Loucy (cell line): ENCODE data around the gene LARGE2.

Experiments used
- H2AFZ ChIP-seq: fragments of 200-600 bp; sonication (generic); 2 replicates; pipeline ENCODE4 v1.6.0; 2016; ENCODE audit warnings: antibody characterized with exemption, mild to moderate bottlenecking, low read length, moderate library complexity
- H3F3A ChIP-seq: fragments of 200-600 bp; 2 replicates; pipeline ENCODE4 v1.6.0; 2016; ENCODE audit warnings: antibody characterized with exemption, low read depth, mild to moderate bottlenecking
- H3K27me3 ChIP-seq: fragments of 200-600 bp; sonication (generic); 2 replicates; pipeline ENCODE4 v1.6.1; 2014; ENCODE audit warnings: low read length, mild to moderate bottlenecking; ENCODE audit not compliant: insufficient read depth, poor library complexity, severe bottlenecking
- H3K36me3 ChIP-seq: fragments of 200-600 bp; sonication (generic); 2 replicates; pipeline ENCODE4 v1.6.1; 2016; ENCODE audit warnings: low read length; ENCODE audit not compliant: insufficient read depth
- H3K4me1 ChIP-seq: fragments of 200-600 bp; sonication (generic); 2 replicates; pipeline ENCODE4 v1.5.1; 2014; ENCODE audit warnings: low read length, mild to moderate bottlenecking; ENCODE audit not compliant: insufficient read depth, poor library complexity, severe bottlenecking
- H3K4me2 ChIP-seq: fragments of 200-600 bp; sonication (generic); 2 replicates; pipeline ENCODE4 v1.6.0; 2014; ENCODE audit warnings: antibody characterized with exemption, low read length, low read depth, mild to moderate bottlenecking; ENCODE audit not compliant: poor library complexity, severe bottlenecking
- H3K4me3 ChIP-seq: fragments of 200-600 bp; sonication (generic); 2 replicates; pipeline ENCODE4 v1.5.1; 2014; ENCODE audit warnings: low read length, mild to moderate bottlenecking, mixed read lengths; ENCODE audit not compliant: poor library complexity, severe bottlenecking
- H3K79me2 ChIP-seq: fragments of 200-600 bp; sonication (generic); 2 replicates; pipeline ENCODE4 v1.6.1; 2014; ENCODE audit warnings: low read length; ENCODE audit not compliant: insufficient read depth
- H3K9ac ChIP-seq: fragments of 200-600 bp; sonication (generic); 2 replicates; pipeline ENCODE4 v1.6.0; 2014; ENCODE audit warnings: mild to moderate bottlenecking, low read depth, low read length, moderate library complexity; ENCODE audit not compliant: poor library complexity, severe bottlenecking
- H3K9me2 ChIP-seq: fragments of 200-600 bp; sonication (generic); replicated peaks from 2 replicates; pipeline ENCODE4 v1.6.1; 2016; ENCODE audit warnings: low read depth, low read length, mixed read lengths
- H3K9me3 ChIP-seq: fragments of 200-600 bp; sonication (generic); 2 replicates; pipeline ENCODE4 v1.6.1; 2014; ENCODE audit warnings: mild to moderate bottlenecking, antibody characterized with exemption, low read length, low read depth; ENCODE audit not compliant: insufficient read depth
- H4K20me1 ChIP-seq: fragments of 200-600 bp; sonication (generic); 2 replicates; pipeline ENCODE4 v1.6.0; 2014; ENCODE audit warnings: antibody characterized with exemption, low read length, mild to moderate bottlenecking; ENCODE audit not compliant: insufficient read depth, poor library complexity, severe bottlenecking
- EZH2phosphoT487 ChIP-seq: fragments of 200-600 bp; IDR thresholded peaks from 2 replicates; pipeline ENCODE4 v1.6.1; 2018; ENCODE audit warnings: antibody characterized with exemption, mild to moderate bottlenecking, moderate library complexity, borderline replicate concordance
- TF ChIP-seq, protein P1 (sequence below): fragments of 200-600 bp; sonication (generic); conservative IDR thresholded peaks from 2 replicates; pipeline ENCODE4 v1.5.1; 2014; ENCODE audit warnings: mild to moderate bottlenecking, antibody characterized with exemption, low read length

LARGE2 gene

DNA sequence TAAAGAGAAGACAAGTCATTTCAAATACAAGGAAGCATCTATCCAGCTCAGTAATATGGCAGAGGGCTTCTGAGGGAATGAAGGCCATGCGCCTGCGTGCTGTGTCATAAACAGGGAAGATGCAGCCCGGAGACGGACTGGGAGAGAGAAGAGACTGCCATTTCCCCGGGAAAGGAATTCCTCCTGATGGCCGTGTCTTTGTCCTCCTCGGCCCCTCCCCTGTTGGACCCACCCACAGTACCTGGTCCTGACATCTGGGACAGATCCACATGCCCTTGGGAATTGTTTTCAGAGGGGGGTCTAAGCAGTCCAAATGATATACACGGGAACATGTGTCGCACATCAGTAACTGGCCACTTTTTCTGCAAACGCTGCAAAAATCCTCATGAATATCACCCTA lies 15.5 kb downstream of the LARGE2 start:
- Histone ChIP-seq H3K9ac (no peak overlapping the region), H2AFZ (no peak overlapping the region), H3K4me2 (no peak overlapping the region), H3K4me1 (no peaks in the 10 kb centered on the region), H3K79me2 (no peaks in the 10 kb centered on the region), H3K9me3 (no peaks in the 10 kb centered on the region), H3K9me2 (no peaks in the 10 kb centered on the region), H3K4me3 (no peak overlapping the region), H3K27me3 (no peaks in the 10 kb centered on the region), H3F3A (no peaks in the 10 kb centered on the region), H3K36me3 (peaks cover 56% of the 10 kb centered on the region; the same call in 1 of the 2 replicates), H4K20me1 (no peaks in the 10 kb centered on the region)
- TF ChIP-seq, protein P1, sequence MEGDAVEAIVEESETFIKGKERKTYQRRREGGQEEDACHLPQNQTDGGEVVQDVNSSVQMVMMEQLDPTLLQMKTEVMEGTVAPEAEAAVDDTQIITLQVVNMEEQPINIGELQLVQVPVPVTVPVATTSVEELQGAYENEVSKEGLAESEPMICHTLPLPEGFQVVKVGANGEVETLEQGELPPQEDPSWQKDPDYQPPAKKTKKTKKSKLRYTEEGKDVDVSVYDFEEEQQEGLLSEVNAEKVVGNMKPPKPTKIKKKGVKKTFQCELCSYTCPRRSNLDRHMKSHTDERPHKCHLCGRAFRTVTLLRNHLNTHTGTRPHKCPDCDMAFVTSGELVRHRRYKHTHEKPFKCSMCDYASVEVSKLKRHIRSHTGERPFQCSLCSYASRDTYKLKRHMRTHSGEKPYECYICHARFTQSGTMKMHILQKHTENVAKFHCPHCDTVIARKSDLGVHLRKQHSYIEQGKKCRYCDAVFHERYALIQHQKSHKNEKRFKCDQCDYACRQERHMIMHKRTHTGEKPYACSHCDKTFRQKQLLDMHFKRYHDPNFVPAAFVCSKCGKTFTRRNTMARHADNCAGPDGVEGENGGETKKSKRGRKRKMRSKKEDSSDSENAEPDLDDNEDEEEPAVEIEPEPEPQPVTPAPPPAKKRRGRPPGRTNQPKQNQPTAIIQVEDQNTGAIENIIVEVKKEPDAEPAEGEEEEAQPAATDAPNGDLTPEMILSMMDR: no peak
- no peak for TF ChIP-seq EZH2phosphoT487

DNA sequence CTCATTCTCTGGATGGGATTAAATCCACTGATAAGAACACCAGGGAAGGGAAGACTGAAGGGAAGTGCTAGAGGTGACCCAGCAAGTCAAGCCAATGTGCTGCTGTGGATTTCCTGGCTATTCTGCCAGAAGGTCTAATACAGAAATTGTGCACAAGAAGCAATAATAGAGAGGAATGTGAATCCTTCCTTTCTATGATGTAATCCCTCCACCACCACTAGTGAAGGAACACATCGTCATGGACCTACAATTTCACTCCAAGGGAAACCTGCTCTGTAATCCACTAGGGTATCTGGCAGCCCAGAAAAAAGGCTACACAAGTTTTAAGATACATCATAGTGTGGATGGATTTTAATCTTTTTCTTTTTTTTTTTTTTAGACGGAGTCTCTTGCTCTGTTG lies 17.4 kb downstream of the LARGE2 start:
- Histone ChIP-seq H3K4me3 (no peak overlapping the region), H2AFZ (no peak overlapping the region), H3K9me3 (no peaks in the 10 kb centered on the region), H4K20me1 (no peaks in the 10 kb centered on the region), H3K36me3 (peaks cover 44% of the 10 kb centered on the region; the same call in 1 of the 2 replicates), H3K9me2 (no peaks in the 10 kb centered on the region), H3K27me3 (no peaks in the 10 kb centered on the region), H3K4me1 (no peaks in the 10 kb centered on the region), H3K9ac (no peak overlapping the region), H3F3A (no peaks in the 10 kb centered on the region), H3K79me2 (no peaks in the 10 kb centered on the region), H3K4me2 (no peak overlapping the region)
- TF ChIP-seq, protein P1: no peak
- TF ChIP-seq EZH2phosphoT487: no peak

DNA sequence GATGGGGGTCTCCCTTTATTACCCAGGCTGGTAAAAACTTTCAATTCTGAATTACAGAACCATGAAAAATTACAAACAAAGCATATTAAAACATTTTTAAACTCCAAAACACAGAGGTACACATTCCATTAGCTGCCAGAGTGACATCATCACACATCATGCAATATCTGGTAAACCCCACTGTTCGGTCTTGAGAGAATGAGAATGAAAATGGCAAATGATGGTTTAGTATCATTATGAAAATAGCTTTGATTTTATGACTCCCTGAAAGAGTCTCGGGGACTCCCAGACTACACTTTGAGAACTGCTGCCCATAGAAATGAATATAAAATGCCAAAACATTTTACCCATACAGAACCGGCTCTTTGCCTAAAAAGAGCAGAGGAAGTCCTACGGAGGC lies 18.8 kb downstream of the LARGE2 start:
- Histone ChIP-seq H3K27me3 (no peaks in the 10 kb centered on the region), H3K9ac (no peak overlapping the region), H3K36me3 (peaks cover 44% of the 10 kb centered on the region; the same call in 1 of the 2 replicates), H3K79me2 (no peaks in the 10 kb centered on the region), H3K9me3 (no peaks in the 10 kb centered on the region), H3F3A (no peaks in the 10 kb centered on the region), H3K4me3 (no peak overlapping the region), H3K9me2 (no peaks in the 10 kb centered on the region), H4K20me1 (no peaks in the 10 kb centered on the region), H3K4me1 (no peaks in the 10 kb centered on the region), H3K4me2 (no peak overlapping the region), H2AFZ (no peak overlapping the region)
- TF ChIP-seq, protein P1: no peak
- TF ChIP-seq EZH2phosphoT487: no peak
